ENCODE data around the gene TMEM121.

Gene TMEM121

GRCh38 chr14:105525861-105526775 is at the start of gene TMEM121:
Gene TMEM121, plus strand, starts transcription at chr14:105526583. Its CDS starts 2,252 bp downstream, at chr14:105528835.
- no peak for DNase-seq (ENCODE audit: low read depth)

GRCh38 chr14:105476831-105477659 is 49.3 kb upstream of the TMEM121 start:
- no peak for DNase-seq (ENCODE audit: low read depth)

- no peak for DNase-seq (ENCODE audit: low read depth)
Observed at GRCh38 chr14:105477660-105478397, 48.6 kb upstream of the TMEM121 start.

- DNase-seq (ENCODE audit: low read depth): no peak
Observed at GRCh38 chr14:105478398-105479251, 47.8 kb upstream of the TMEM121 start.

- DNase-seq (ENCODE audit: low read depth): no peak
Observed at GRCh38 chr14:105479431-105480158, 46.8 kb upstream of the TMEM121 start.

- no peak for DNase-seq (ENCODE audit: low read depth)
Observed at GRCh38 chr14:105480199-105480746, 46.1 kb upstream of the TMEM121 start.

GRCh38 chr14:105480807-105481801 is 45.3 kb upstream of the TMEM121 start:
- DNase-seq (ENCODE audit: low read depth): peak; percentile 81

- DNase-seq (ENCODE audit: low read depth): peak; percentile 85
Observed at GRCh38 chr14:105481886-105482457, 44.4 kb upstream of the TMEM121 start.

- no peak for DNase-seq (ENCODE audit: low read depth)
Observed at GRCh38 chr14:105482486-105483110, 43.8 kb upstream of the TMEM121 start.

- no peak for DNase-seq (ENCODE audit: low read depth)
Observed at GRCh38 chr14:105483300-105484068, 42.9 kb upstream of the TMEM121 start.

- DNase-seq (ENCODE audit: low read depth): no peak
Observed at GRCh38 chr14:105484069-105484996, 42.0 kb upstream of the TMEM121 start.

GRCh38 chr14:105484997-105485393 is 41.4 kb upstream of the TMEM121 start:
- DNase-seq (ENCODE audit: low read depth): no peak

GRCh38 chr14:105485739-105486162 is 40.6 kb upstream of the TMEM121 start:
- DNase-seq (ENCODE audit: low read depth): no peak

GRCh38 chr14:105486163-105486973 is 40.0 kb upstream of the TMEM121 start, which contains the start of gene CRIP1:
Gene CRIP1, plus strand, starts transcription at chr14:105486886. Its CDS starts 374 bp downstream, at chr14:105487260.
- no peak for DNase-seq (ENCODE audit: low read depth)

GRCh38 chr14:105486974-105487448 is 39.4 kb upstream of the TMEM121 start:
- DNase-seq (ENCODE audit: low read depth): no peak

All from stimulated activated CD8-positive, alpha-beta memory T cell treated with anti-CD3 and anti-CD28 coated beads, Interleukin-4, amount 100 ng/mL, for 24 hours (primary cell).